HG02884 (cell line): ENCODE results near the gene NUDCD2.

Experiments
- ATAC-seq: cut with Tn5 transposase; IDR thresholded peaks from one replicate; pipeline ENCODE4 v1.9.1; 2021; ENCODE audit warnings: mild to moderate bottlenecking, moderate library complexity; ENCODE audit not compliant: unreplicated experiment

The NUDCD2 gene

GRCh38 chr5:163459819-163460561 lies at the start of gene NUDCD2:
Gene NUDCD2 (minus strand): TSS chr5:163460102. CDS start chr5:163460050, 52 bp downstream.
- ATAC-seq = peak; percentile 77

GRCh38 chr5:163509291-163509951 lies 49.5 kb upstream of the NUDCD2 start:
- ATAC-seq = no peak

GRCh38 chr5:163508753-163509152 lies 48.9 kb upstream of the NUDCD2 start:
- no peak for ATAC-seq

- no peak for ATAC-seq
These were observed 46.8 kb upstream of the NUDCD2 start for GRCh38 chr5:163506726-163507125.

GRCh38 chr5:163506095-163506457 lies 46.2 kb upstream of the NUDCD2 start:
- peak; percentile 15 for ATAC-seq

GRCh38 chr5:163505368-163506094 lies 45.6 kb upstream of the NUDCD2 start, which contains the start of gene MAT2B:
Gene MAT2B (plus strand): TSS chr5:163505619. CDS start chr5:163505687, 68 bp downstream.
- ATAC-seq = peak; percentile 77

GRCh38 chr5:163505049-163505367 lies 45.1 kb upstream of the NUDCD2 start:
- ATAC-seq = no peak

- no peak for ATAC-seq
These were observed 44.4 kb upstream of the NUDCD2 start for GRCh38 chr5:163504079-163504931.

- no peak for ATAC-seq
These were observed 43.5 kb upstream of the NUDCD2 start for GRCh38 chr5:163503106-163504078.

- ATAC-seq = no peak
These were observed 42.6 kb upstream of the NUDCD2 start for GRCh38 chr5:163502521-163502920.

GRCh38 chr5:163498886-163499285 lies 39.0 kb upstream of the NUDCD2 start:
- no peak for ATAC-seq

- no peak for ATAC-seq
These were observed 37.4 kb upstream of the NUDCD2 start for GRCh38 chr5:163497315-163497714.

GRCh38 chr5:163496286-163496685 lies 36.4 kb upstream of the NUDCD2 start:
- no peak for ATAC-seq

GRCh38 chr5:163489745-163490075 lies 29.8 kb upstream of the NUDCD2 start:
- no peak for ATAC-seq

- no peak for ATAC-seq
These were observed 29.3 kb upstream of the NUDCD2 start for GRCh38 chr5:163489055-163489744.

GRCh38 chr5:163478982-163479271 lies 19.0 kb upstream of the NUDCD2 start:
- no peak for ATAC-seq

GRCh38 chr5:163478126-163478981 lies 18.5 kb upstream of the NUDCD2 start:
- no peak for ATAC-seq

GRCh38 chr5:163475411-163475810 lies 15.5 kb upstream of the NUDCD2 start:
- no peak for ATAC-seq
